ENCODE results near the gene HAUS5.

Gene HAUS5

GRCh38 chr19:35607661-35608060 lies 4.9 kb upstream of the HAUS5 start:
- no peaks in the 10 kb centered on the region for H3K36me3 ChIP-seq (ENCODE audit: control insufficient read depth, insufficient read depth, low read length)
- WGBS (ENCODE audit: insufficient coverage, insufficient read length): no CpG with 5 or more reads among the region's 3 CpGs
- H3K27ac ChIP-seq (ENCODE audit: low read length): no peak overlapping the region
- no peaks in the 10 kb centered on the region; the same call in 1 of the 2 replicates for H3K9me3 ChIP-seq (ENCODE audit: control insufficient read depth, insufficient read depth, low read length)
- H3K4me3 ChIP-seq (ENCODE audit: low read length): no peak overlapping the region
- no peak for DNase-seq (ENCODE audit: low read depth, low spot score)
- no peaks in the 10 kb centered on the region for H3K4me1 ChIP-seq (ENCODE audit: control insufficient read depth, insufficient read depth, low read length)
- H3K27me3 ChIP-seq (ENCODE audit: control insufficient read depth, insufficient read depth, low read length): no peaks in the 10 kb centered on the region

DNA sequence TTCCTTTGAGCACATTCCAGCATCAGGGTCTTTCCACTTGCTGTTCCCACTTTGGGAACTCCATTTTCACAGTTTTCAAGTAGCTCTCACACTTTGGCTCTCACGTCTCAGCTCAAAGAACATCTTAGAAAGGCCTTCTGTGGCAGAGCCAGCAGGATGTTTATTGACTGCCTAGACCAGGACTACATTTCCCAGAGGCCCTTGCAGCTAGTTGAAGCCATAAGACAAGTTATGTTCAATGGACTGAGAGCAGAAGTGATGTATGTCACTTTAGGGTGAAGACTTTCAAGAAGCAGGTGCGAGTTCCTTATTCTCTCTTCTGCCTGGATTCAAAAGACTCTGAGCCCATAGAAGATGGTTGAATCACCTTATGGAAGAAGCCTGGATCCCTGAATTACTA lies 4.3 kb upstream of the HAUS5 start:
- H3K4me3 ChIP-seq (ENCODE audit: low read length): no peak overlapping the region

DNA sequence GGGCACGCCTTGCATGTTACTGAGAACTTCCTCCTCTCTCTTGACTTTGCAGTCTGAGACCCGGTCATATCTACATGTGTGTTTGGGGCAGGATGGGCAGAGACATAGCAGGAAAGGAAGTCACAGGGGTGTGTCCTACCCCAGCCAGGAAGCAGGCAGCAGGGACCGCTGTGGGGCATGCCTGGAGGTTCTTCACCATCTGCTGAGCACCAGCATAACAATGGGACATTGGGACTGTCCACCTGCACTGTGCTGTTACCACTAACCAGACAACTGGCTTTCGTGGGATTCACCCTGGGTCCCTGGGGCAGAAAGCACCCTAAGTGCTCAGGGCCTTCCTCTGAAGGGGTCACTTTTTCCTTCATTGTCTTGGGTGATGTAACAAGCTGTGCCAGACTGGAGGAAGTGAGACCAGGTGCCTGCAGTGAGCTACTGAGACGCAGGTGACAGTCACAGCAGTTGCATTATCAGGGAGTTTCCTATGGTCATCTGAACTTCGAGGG lies 2.6 kb upstream of the HAUS5 start:
- Histone ChIP-seq H3K4me3 (ENCODE audit: low read length) (no peak overlapping the region), H3K27ac (ENCODE audit: low read length) (no peak overlapping the region), H3K27me3 (ENCODE audit: control insufficient read depth, insufficient read depth, low read length) (no peaks in the 10 kb centered on the region), H3K9me3 (ENCODE audit: control insufficient read depth, insufficient read depth, low read length) (no peaks in the 10 kb centered on the region; the same call in 1 of the 2 replicates), H3K4me1 (ENCODE audit: control insufficient read depth, insufficient read depth, low read length) (no peaks in the 10 kb centered on the region), H3K36me3 (ENCODE audit: control insufficient read depth, insufficient read depth, low read length) (peaks cover under 1% of the 10 kb centered on the region; the same call in 1 of the 2 replicates)
- no peak for DNase-seq (ENCODE audit: low read depth, low spot score)
- WGBS (ENCODE audit: insufficient coverage, insufficient read length): no CpG with 5 or more reads among the region's 6 CpGs

More for the DNA sequence above, 4.3 kb upstream of the HAUS5 start:
- no peaks in the 10 kb centered on the region for H3K27me3 ChIP-seq (ENCODE audit: control insufficient read depth, insufficient read depth, low read length)
- no peaks in the 10 kb centered on the region; the same call in 1 of the 2 replicates for H3K9me3 ChIP-seq (ENCODE audit: control insufficient read depth, insufficient read depth, low read length)
- H3K36me3 ChIP-seq (ENCODE audit: control insufficient read depth, insufficient read depth, low read length): no peaks in the 10 kb centered on the region
- no CpG with 5 or more reads among the region's 2 CpGs for WGBS (ENCODE audit: insufficient coverage, insufficient read length)
- no peak overlapping the region for H3K27ac ChIP-seq (ENCODE audit: low read length)
- DNase-seq (ENCODE audit: low read depth, low spot score): no peak
- H3K4me1 ChIP-seq (ENCODE audit: control insufficient read depth, insufficient read depth, low read length): no peaks in the 10 kb centered on the region

DNA sequence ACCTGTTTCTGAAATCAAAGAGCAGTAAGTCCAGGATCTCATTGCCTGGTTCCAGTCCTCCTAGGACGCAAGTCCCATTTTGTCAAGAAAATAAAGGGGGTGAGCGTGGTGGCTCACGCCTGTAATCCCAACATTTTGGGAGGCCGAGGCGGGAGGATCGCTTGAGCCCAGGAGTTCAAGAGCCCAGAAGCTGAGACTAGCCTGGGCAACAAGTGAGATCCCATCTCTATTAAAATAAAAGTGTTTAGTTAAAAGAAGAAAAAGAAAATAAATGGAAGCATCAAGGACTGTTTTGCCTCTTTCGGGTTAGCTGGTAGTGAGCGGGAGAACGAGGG lies 344 bp upstream of the HAUS5 start:
- H3K27ac ChIP-seq (ENCODE audit: low read length): no peak overlapping the region
- H3K4me1 ChIP-seq (ENCODE audit: control insufficient read depth, insufficient read depth, low read length): no peaks in the 10 kb centered on the region
- no CpG with 5 or more reads among the region's 9 CpGs for WGBS (ENCODE audit: insufficient coverage, insufficient read length)
- H3K9me3 ChIP-seq (ENCODE audit: control insufficient read depth, insufficient read depth, low read length): no peaks in the 10 kb centered on the region; the same call in 1 of the 2 replicates
- no peak overlapping the region; the same call in 1 of the 2 replicates for H3K4me3 ChIP-seq (ENCODE audit: low read length)
- DNase-seq (ENCODE audit: low read depth, low spot score): no peak
- H3K27me3 ChIP-seq (ENCODE audit: control insufficient read depth, insufficient read depth, low read length): no peaks in the 10 kb centered on the region
- peaks cover 3% of the 10 kb centered on the region for H3K36me3 ChIP-seq (ENCODE audit: control insufficient read depth, insufficient read depth, low read length)

- no CpG with 5 or more reads among the region's 1 CpG for WGBS (ENCODE audit: insufficient coverage, insufficient read length)
- no peaks in the 10 kb centered on the region for H3K4me1 ChIP-seq (ENCODE audit: control insufficient read depth, insufficient read depth, low read length)
- H3K9me3 ChIP-seq (ENCODE audit: control insufficient read depth, insufficient read depth, low read length): no peaks in the 10 kb centered on the region
- no peak overlapping the region for H3K4me3 ChIP-seq (ENCODE audit: low read length)
- no peak overlapping the region for H3K27ac ChIP-seq (ENCODE audit: low read length)
- H3K36me3 ChIP-seq (ENCODE audit: control insufficient read depth, insufficient read depth, low read length): peaks cover 5% of the 10 kb centered on the region
- no peaks in the 10 kb centered on the region for H3K27me3 ChIP-seq (ENCODE audit: control insufficient read depth, insufficient read depth, low read length)
- DNase-seq (ENCODE audit: low read depth, low spot score): no peak
Observed at GRCh38 chr19:35613574-35613973, 1.0 kb downstream of the HAUS5 start.

DNA sequence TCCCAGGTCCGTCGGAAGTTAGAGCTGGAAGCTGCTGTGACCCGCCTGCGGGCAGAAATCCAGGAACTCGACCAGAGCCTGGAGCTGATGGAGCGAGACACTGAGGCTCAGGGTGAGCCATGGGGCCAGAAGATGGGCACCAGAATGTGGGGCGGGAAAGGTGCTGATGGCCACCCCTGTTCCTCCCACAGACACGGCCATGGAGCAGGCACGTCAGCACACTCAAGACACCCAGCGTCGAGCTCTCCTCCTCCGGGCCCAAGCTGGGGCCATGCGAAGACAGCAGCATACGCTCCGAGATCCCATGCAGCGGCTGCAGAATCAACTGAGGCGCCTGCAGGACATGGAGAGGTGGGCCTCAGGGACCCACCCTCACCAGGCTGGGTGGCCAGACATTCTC lies 2.5 kb downstream of the HAUS5 start:
- no peak for DNase-seq (ENCODE audit: low read depth, low spot score)
- H3K27me3 ChIP-seq (ENCODE audit: control insufficient read depth, insufficient read depth, low read length): no peaks in the 10 kb centered on the region
- no peaks in the 10 kb centered on the region for H3K4me1 ChIP-seq (ENCODE audit: control insufficient read depth, insufficient read depth, low read length)
- H3K4me3 ChIP-seq (ENCODE audit: low read length): no peak overlapping the region
- no CpG with 5 or more reads among the region's 17 CpGs for WGBS (ENCODE audit: insufficient coverage, insufficient read length)
- no peak overlapping the region for H3K27ac ChIP-seq (ENCODE audit: low read length)
- H3K9me3 ChIP-seq (ENCODE audit: control insufficient read depth, insufficient read depth, low read length): no peaks in the 10 kb centered on the region
- H3K36me3 ChIP-seq (ENCODE audit: control insufficient read depth, insufficient read depth, low read length): peaks cover 8% of the 10 kb centered on the region

- Histone ChIP-seq H3K27ac (ENCODE audit: low read length) (no peak overlapping the region), H3K9me3 (ENCODE audit: control insufficient read depth, insufficient read depth, low read length) (no peaks in the 10 kb centered on the region)
- WGBS (ENCODE audit: insufficient coverage, insufficient read length): no CpG with 5 or more reads among the region's 7 CpGs
Observed at GRCh38 chr19:35618857-35619256, 6.3 kb downstream of the HAUS5 start.

DNA sequence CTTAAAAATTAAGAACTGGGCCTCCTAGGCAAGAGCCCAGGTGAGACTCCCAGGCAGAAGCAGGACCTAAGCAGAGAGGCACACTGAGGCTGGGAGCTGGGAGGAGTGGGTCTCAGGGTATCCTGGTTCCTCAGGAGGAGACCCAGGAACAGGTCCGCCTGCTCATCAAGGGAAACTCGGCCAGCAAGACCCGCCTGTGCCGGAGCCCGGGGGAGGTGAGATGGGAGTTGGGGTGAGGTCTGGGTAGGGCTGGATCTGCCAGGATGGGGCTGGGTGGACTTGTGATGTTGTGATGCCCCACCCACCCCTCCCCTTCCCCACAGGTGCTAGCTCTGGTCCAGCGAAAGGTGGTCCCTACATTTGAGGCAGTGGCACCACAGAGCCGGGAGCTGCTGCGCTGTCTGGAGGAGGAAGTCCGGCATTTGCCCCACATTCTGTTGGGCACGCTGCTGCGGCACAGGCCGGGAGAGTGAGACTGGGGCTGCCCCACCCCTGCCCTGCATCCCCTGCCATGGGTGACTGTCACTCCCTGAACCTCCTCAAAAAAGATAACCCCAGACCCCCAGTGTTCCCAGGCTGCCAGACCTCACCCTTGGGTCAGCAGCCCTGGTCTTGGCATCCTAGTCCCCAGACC lies 6.9 kb downstream of the HAUS5 start:
- H3K27me3 ChIP-seq (ENCODE audit: control insufficient read depth, insufficient read depth, low read length): no peaks in the 10 kb centered on the region
- peaks cover 15% of the 10 kb centered on the region for H3K36me3 ChIP-seq (ENCODE audit: control insufficient read depth, insufficient read depth, low read length)
- no CpG with 5 or more reads among the region's 12 CpGs for WGBS (ENCODE audit: insufficient coverage, insufficient read length)
- H3K27ac ChIP-seq (ENCODE audit: low read length): no peak overlapping the region
- no peaks in the 10 kb centered on the region for H3K9me3 ChIP-seq (ENCODE audit: control insufficient read depth, insufficient read depth, low read length)
- no peak for DNase-seq (ENCODE audit: low read depth, low spot score)
- H3K4me3 ChIP-seq (ENCODE audit: low read length): no peak overlapping the region
- H3K4me1 ChIP-seq (ENCODE audit: control insufficient read depth, insufficient read depth, low read length): no peaks in the 10 kb centered on the region

More at GRCh38 chr19:35618857-35619256, 6.3 kb downstream of the HAUS5 start:
- no peak overlapping the region for H3K4me3 ChIP-seq (ENCODE audit: low read length)
- no peaks in the 10 kb centered on the region for H3K4me1 ChIP-seq (ENCODE audit: control insufficient read depth, insufficient read depth, low read length)
- DNase-seq (ENCODE audit: low read depth, low spot score): no peak
- H3K27me3 ChIP-seq (ENCODE audit: control insufficient read depth, insufficient read depth, low read length): no peaks in the 10 kb centered on the region
- peaks cover 15% of the 10 kb centered on the region for H3K36me3 ChIP-seq (ENCODE audit: control insufficient read depth, insufficient read depth, low read length)

DNA sequence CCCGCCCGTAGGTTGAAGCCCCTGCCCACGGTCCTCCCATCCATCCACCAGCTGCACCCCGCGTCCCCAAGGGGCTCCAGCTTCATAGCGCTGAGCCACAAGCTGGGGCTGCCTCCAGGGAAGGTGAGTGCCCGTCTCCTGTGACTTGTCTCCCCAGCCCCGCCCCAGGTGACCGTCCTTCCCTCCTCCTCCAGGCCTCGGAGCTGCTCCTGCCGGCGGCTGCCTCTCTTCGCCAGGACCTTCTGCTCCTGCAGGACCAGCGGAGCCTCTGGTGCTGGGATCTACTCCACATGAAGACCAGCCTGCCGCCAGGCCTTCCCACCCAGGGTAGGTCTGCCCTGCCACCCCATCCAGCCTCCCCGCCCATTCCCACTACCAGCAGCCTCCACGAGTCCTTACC lies 7.5 kb downstream of the HAUS5 start:
- Histone ChIP-seq H3K36me3 (ENCODE audit: control insufficient read depth, insufficient read depth, low read length) (peaks cover 14% of the 10 kb centered on the region), H3K9me3 (ENCODE audit: control insufficient read depth, insufficient read depth, low read length) (no peaks in the 10 kb centered on the region)

DNA sequence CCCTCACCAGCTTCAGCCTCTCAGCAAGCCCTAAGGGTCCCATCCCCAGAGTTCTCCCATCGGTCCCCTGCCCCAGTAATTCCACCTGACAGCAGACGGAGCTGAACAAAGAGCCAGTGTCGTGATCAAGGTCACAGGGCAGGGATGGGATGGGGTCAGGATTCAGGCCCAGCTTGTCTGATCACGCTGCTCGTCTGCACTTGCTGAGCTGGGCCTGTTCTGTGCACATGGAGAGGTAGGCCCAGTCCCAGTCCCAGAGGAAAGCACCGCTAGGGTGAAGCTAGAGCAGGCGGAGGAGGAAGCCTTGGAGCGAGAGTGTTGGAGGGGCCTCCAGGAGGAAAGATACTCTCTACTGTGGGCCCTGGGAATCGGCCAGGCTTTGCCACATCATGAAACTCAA lies 9.2 kb downstream of the HAUS5 start:
- no peaks in the 10 kb centered on the region for H3K9me3 ChIP-seq (ENCODE audit: control insufficient read depth, insufficient read depth, low read length)
- no peaks in the 10 kb centered on the region for H3K4me1 ChIP-seq (ENCODE audit: control insufficient read depth, insufficient read depth, low read length)
- H3K27ac ChIP-seq (ENCODE audit: low read length): no peak overlapping the region
- peaks cover 12% of the 10 kb centered on the region for H3K36me3 ChIP-seq (ENCODE audit: control insufficient read depth, insufficient read depth, low read length)
- H3K4me3 ChIP-seq (ENCODE audit: low read length): no peak overlapping the region
- no peaks in the 10 kb centered on the region for H3K27me3 ChIP-seq (ENCODE audit: control insufficient read depth, insufficient read depth, low read length)
- no CpG with 5 or more reads among the region's 9 CpGs for WGBS (ENCODE audit: insufficient coverage, insufficient read length)
- DNase-seq (ENCODE audit: low read depth, low spot score): no peak

More for the DNA sequence above, 7.5 kb downstream of the HAUS5 start:
- no peaks in the 10 kb centered on the region for H3K27me3 ChIP-seq (ENCODE audit: control insufficient read depth, insufficient read depth, low read length)
- DNase-seq (ENCODE audit: low read depth, low spot score): no peak
- no CpG with 5 or more reads among the region's 17 CpGs for WGBS (ENCODE audit: insufficient coverage, insufficient read length)
- no peak overlapping the region for H3K27ac ChIP-seq (ENCODE audit: low read length)
- no peak overlapping the region for H3K4me3 ChIP-seq (ENCODE audit: low read length)
- H3K4me1 ChIP-seq (ENCODE audit: control insufficient read depth, insufficient read depth, low read length): no peaks in the 10 kb centered on the region

GRCh38 chr19:35622750-35623149 lies 10.2 kb downstream of the HAUS5 start:
- no peak overlapping the region for H3K27ac ChIP-seq (ENCODE audit: low read length)
- DNase-seq (ENCODE audit: low read depth, low spot score): no peak
- no peaks in the 10 kb centered on the region for H3K4me1 ChIP-seq (ENCODE audit: control insufficient read depth, insufficient read depth, low read length)
- no peaks in the 10 kb centered on the region for H3K9me3 ChIP-seq (ENCODE audit: control insufficient read depth, insufficient read depth, low read length)
- WGBS (ENCODE audit: insufficient coverage, insufficient read length): no CpG with 5 or more reads among the region's 13 CpGs
- no peak overlapping the region for H3K4me3 ChIP-seq (ENCODE audit: low read length)
- peaks cover 12% of the 10 kb centered on the region for H3K36me3 ChIP-seq (ENCODE audit: control insufficient read depth, insufficient read depth, low read length)
- no peaks in the 10 kb centered on the region for H3K27me3 ChIP-seq (ENCODE audit: control insufficient read depth, insufficient read depth, low read length)
